Transverse colon (tissue), 4 donors: ENCODE results near the gene PRIMPOL.

Experiments used
- CTCF ChIP-seq, 5 experiments: fragments of 200-600 bp in 3 of 5; fragments of 450-650 bp in 2 of 5; sonication (generic) in 3 of 5; IDR thresholded peaks; 1 replicate in 2 of 5; 2 replicates in 3 of 5; pipeline ENCODE4 v1.5.1; 2016 to 2017; ENCODE audit warnings: antibody characterized with exemption in 5 of 5, inconsistent platforms in 3 of 5, mild to moderate bottlenecking in 2 of 5, moderate library complexity in 1 of 5
- POLR2A ChIP-seq: fragments of 450-650 bp; IDR thresholded peaks from one replicate; pipeline ENCODE4 v1.6.1; 2016; ENCODE audit warnings: antibody characterized with exemption, mild to moderate bottlenecking, moderate library complexity
- POLR2AphosphoS5 ChIP-seq, 3 donors: sonication (generic); formaldehyde crosslinking; IDR thresholded peaks; one replicate each; pipeline ENCODE4 v1.6.1; 2016; ENCODE audit warnings: antibody characterized with exemption in 3 of 3

DNA sequence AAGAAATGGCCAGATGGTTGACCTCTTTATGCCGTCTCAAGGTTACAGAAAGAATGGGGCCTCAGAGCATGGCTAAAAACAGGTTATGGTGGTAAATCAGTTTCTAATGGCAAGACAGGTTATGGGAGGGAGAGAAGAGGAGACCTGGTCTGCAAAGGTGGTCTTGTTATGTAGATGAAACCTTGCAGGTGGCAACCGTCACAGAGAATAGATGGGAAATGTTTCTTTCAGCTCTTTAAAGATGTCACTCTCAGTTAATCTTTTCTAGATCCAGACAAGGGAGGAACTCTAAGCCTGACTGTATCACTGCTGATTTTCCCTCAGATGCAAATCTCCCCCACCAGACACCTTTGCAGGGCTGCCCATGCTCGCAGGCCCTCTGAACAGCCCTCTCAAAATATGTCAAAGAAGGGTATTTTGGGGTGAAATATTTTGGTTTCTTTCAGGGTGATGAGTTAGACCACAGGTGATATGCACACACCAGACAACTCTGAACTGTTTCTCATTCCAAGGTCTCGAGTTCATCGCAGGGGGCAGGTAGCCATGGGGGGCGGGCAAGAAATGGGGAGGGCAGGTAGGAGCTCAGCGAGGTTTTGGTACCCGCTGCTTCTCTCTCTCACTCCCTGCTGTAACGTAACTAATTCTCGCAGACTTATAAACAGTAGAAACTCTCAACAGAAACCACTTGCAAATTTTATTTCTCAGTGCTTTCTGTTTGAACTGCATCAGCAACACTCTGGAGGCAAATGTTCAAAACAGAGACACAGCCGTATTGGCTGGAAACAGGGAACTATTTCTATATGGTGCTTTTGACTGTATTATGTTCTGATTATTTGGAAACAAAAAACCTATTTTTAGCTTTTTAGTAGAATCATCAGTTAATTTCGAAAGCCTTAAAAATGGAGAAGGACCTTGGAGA, 32.6 kb upstream of the PRIMPOL start:
- TF ChIP-seq POLR2A (no peak), CTCF (IDR thresholded peaks at IDR 0.05) (no peak), POLR2AphosphoS5 (IDR thresholded peaks at IDR 0.05) (no peak)
